ENCODE data around the gene TCF7L1.
"Not testable (repeated sequence)": the region's sequence is repeated elsewhere in the genome, so short reads cannot be mapped to it uniquely, and the experiment has no call there.

The TCF7L1 gene

GRCh38 chr2:85194780-85195480 is 61.7 kb downstream of the TCF7L1 start:
- Histone ChIP-seq H3K9ac (ENCODE audit: low read length) (no peak overlapping the region), H3K4me3 (ENCODE audit: low read length) (no peak overlapping the region), H3K4me1 (ENCODE audit: control insufficient read depth, insufficient read depth, low read length) (no peaks in the 10 kb centered on the region), H3K27me3 (ENCODE audit: control insufficient read depth, insufficient read depth, low read length) (no peaks in the 10 kb centered on the region), H3K36me3 (ENCODE audit: control insufficient read depth, insufficient read depth, low read length) (no peaks in the 10 kb centered on the region), H3K9me3 (ENCODE audit: control insufficient read depth, low read length) (no peaks in the 10 kb centered on the region)

- no peaks in the 10 kb centered on the region for H3K4me1 ChIP-seq (ENCODE audit: control insufficient read depth, insufficient read depth, low read length)
- no peaks in the 10 kb centered on the region for H3K27me3 ChIP-seq (ENCODE audit: control insufficient read depth, insufficient read depth, low read length)
- H3K9me3 ChIP-seq (ENCODE audit: control insufficient read depth, low read length), result no peaks in the 10 kb centered on the region
- no peak overlapping the region for H3K4me3 ChIP-seq (ENCODE audit: low read length)
- H3K9ac ChIP-seq (ENCODE audit: low read length), result no peak overlapping the region
- no peaks in the 10 kb centered on the region for H3K36me3 ChIP-seq (ENCODE audit: control insufficient read depth, insufficient read depth, low read length)
These were observed 62.8 kb downstream of the TCF7L1 start for GRCh38 chr2:85195956-85196355.

DNA sequence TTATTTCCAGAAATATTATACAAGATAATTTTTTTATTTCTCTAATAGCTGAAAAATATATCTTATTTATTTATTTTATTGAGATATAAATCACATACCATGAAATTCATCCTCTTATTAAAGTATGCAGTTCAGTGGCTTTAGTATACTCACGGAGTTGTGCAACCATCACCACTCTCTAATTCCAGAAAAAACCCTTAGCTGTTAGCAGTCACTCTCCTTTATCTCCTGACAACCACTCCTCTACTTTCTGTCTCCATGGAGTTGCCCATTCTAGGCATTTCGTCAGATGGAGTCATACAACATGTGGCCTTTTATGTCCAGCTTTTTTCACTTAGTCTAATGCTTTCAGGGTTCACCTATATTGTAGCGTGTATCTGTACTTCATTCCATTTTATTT is 66.5 kb downstream of the TCF7L1 start:
- H3K4me3 ChIP-seq (ENCODE audit: low read length), result no peak overlapping the region
- H3K27me3 ChIP-seq (ENCODE audit: control insufficient read depth, insufficient read depth, low read length), result no peaks in the 10 kb centered on the region
- no peaks in the 10 kb centered on the region for H3K9me3 ChIP-seq (ENCODE audit: control insufficient read depth, low read length)
- H3K36me3 ChIP-seq (ENCODE audit: control insufficient read depth, insufficient read depth, low read length), result no peaks in the 10 kb centered on the region
- no peak overlapping the region for H3K9ac ChIP-seq (ENCODE audit: low read length)
- H3K4me1 ChIP-seq (ENCODE audit: control insufficient read depth, insufficient read depth, low read length), result no peaks in the 10 kb centered on the region

DNA sequence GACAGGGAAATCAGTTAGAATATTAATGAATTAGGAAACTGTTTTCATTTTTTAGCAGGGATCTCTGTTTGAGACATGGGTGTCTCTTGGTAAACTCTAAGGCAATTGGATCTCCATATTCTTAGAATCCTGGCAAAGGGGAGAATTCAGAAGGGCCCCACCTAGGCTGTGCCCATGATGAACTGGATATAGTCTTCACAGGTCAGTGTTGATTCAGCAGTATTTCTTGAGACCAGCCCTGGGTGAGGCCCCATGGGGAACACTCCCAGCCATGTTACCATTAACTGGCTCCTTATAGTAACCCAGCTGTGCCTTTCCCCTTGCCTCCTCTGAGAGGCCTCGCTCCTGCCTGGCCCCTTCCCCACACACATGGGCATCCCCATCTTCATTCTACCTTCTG is 76.7 kb downstream of the TCF7L1 start:
- no peak overlapping the region for H3K4me3 ChIP-seq (ENCODE audit: low read length)
- no peaks in the 10 kb centered on the region for H3K4me1 ChIP-seq (ENCODE audit: control insufficient read depth, insufficient read depth, low read length)
- H3K9me3 ChIP-seq (ENCODE audit: control insufficient read depth, low read length), result no peaks in the 10 kb centered on the region
- no peaks in the 10 kb centered on the region for H3K27me3 ChIP-seq (ENCODE audit: control insufficient read depth, insufficient read depth, low read length)
- H3K36me3 ChIP-seq (ENCODE audit: control insufficient read depth, insufficient read depth, low read length), result no peaks in the 10 kb centered on the region
- H3K9ac ChIP-seq (ENCODE audit: low read length), result no peak overlapping the region

- Histone ChIP-seq H3K9me3 (ENCODE audit: control insufficient read depth, low read length) (no peaks in the 10 kb centered on the region), H3K9ac (ENCODE audit: low read length) (no peak overlapping the region), H3K36me3 (ENCODE audit: control insufficient read depth, insufficient read depth, low read length) (no peaks in the 10 kb centered on the region), H3K4me1 (ENCODE audit: control insufficient read depth, insufficient read depth, low read length) (no peaks in the 10 kb centered on the region), H3K27me3 (ENCODE audit: control insufficient read depth, insufficient read depth, low read length) (no peaks in the 10 kb centered on the region), H3K4me3 (ENCODE audit: low read length) (no peak overlapping the region)
These were observed 77.3 kb downstream of the TCF7L1 start for GRCh38 chr2:85210511-85210910.

GRCh38 chr2:85211606-85212005 is 78.4 kb downstream of the TCF7L1 start:
- not testable (repeated sequence) for H3K4me3 ChIP-seq (ENCODE audit: low read length); H3K9ac ChIP-seq (ENCODE audit: low read length); H3K9me3 ChIP-seq (ENCODE audit: control insufficient read depth, low read length); H3K36me3 ChIP-seq (ENCODE audit: control insufficient read depth, insufficient read depth, low read length); H3K27me3 ChIP-seq (ENCODE audit: control insufficient read depth, insufficient read depth, low read length); H3K4me1 ChIP-seq (ENCODE audit: control insufficient read depth, insufficient read depth, low read length)

- Histone ChIP-seq H3K9ac (ENCODE audit: low read length) (no peak overlapping the region), H3K4me3 (ENCODE audit: low read length) (no peak overlapping the region), H3K36me3 (ENCODE audit: control insufficient read depth, insufficient read depth, low read length) (no peaks in the 10 kb centered on the region), H3K27me3 (ENCODE audit: control insufficient read depth, insufficient read depth, low read length) (no peaks in the 10 kb centered on the region), H3K9me3 (ENCODE audit: control insufficient read depth, low read length) (no peaks in the 10 kb centered on the region), H3K4me1 (ENCODE audit: control insufficient read depth, insufficient read depth, low read length) (no peaks in the 10 kb centered on the region)
These were observed 79.6 kb downstream of the TCF7L1 start for GRCh38 chr2:85212841-85213240.

GRCh38 chr2:85213404-85213803 is 80.2 kb downstream of the TCF7L1 start:
- Histone ChIP-seq H3K36me3 (ENCODE audit: control insufficient read depth, insufficient read depth, low read length) (no peaks in the 10 kb centered on the region), H3K4me3 (ENCODE audit: low read length) (no peak overlapping the region), H3K27me3 (ENCODE audit: control insufficient read depth, insufficient read depth, low read length) (no peaks in the 10 kb centered on the region), H3K4me1 (ENCODE audit: control insufficient read depth, insufficient read depth, low read length) (no peaks in the 10 kb centered on the region), H3K9me3 (ENCODE audit: control insufficient read depth, low read length) (no peaks in the 10 kb centered on the region), H3K9ac (ENCODE audit: low read length) (no peak overlapping the region)

- Histone ChIP-seq H3K9me3 (ENCODE audit: control insufficient read depth, low read length) (no peaks in the 10 kb centered on the region), H3K27me3 (ENCODE audit: control insufficient read depth, insufficient read depth, low read length) (no peaks in the 10 kb centered on the region), H3K9ac (ENCODE audit: low read length) (no peak overlapping the region), H3K36me3 (ENCODE audit: control insufficient read depth, insufficient read depth, low read length) (no peaks in the 10 kb centered on the region), H3K4me3 (ENCODE audit: low read length) (no peak overlapping the region), H3K4me1 (ENCODE audit: control insufficient read depth, insufficient read depth, low read length) (no peaks in the 10 kb centered on the region)
These were observed 80.8 kb downstream of the TCF7L1 start for GRCh38 chr2:85213901-85214512.

- no peaks in the 10 kb centered on the region for H3K9me3 ChIP-seq (ENCODE audit: control insufficient read depth, low read length)
- no peaks in the 10 kb centered on the region for H3K4me1 ChIP-seq (ENCODE audit: control insufficient read depth, insufficient read depth, low read length)
- no peak overlapping the region for H3K4me3 ChIP-seq (ENCODE audit: low read length)
- no peak overlapping the region for H3K9ac ChIP-seq (ENCODE audit: low read length)
- H3K36me3 ChIP-seq (ENCODE audit: control insufficient read depth, insufficient read depth, low read length), result no peaks in the 10 kb centered on the region
- no peaks in the 10 kb centered on the region for H3K27me3 ChIP-seq (ENCODE audit: control insufficient read depth, insufficient read depth, low read length)
These were observed 81.9 kb downstream of the TCF7L1 start for GRCh38 chr2:85215081-85215447.

DNA sequence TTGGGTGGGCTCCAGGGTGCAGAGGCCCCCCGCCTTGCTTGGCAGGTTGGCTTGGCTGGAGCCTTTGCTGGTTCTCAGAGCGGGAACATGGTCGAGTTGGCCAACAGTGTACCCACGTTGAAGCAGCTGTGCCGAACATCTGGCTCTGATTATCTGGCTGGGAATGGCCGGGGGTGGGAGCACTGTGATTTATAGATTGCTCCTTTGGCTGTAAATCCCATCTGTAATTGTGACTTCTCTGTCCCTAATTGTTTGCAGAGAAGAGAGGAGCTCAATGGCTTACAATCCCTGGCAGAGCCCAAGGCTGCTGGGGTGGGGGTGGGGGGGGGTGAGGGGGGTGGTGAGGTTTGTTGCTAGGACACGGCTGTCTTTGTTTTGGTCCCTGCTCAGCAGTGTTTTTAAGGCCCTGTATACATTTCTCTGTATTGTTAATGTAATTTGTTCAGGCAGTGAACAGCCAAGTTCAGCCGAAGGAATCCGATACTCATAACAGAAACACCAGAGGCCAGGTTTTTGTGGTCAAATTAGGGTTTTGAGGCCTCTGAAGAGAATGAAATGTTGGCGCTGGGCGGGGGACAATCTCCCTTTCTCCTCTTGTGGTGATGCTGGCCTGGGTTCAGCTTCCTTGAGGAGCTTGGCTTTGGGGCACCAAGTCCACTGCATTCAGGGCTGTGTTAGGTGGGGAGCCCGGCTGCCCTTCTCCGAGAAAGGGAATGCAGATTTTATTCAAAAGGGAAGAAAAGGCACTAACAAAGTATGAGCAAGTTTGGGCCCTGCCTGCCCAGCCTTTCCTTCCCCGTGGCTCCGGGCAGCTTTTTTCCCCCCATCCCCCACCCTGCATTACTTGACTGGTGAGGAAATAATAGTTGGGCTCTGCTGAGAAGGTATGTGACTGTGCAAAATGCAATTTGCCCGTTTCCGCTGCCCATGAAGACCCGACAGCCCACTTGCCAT is 82.5 kb downstream of the TCF7L1 start:
- Histone ChIP-seq H3K4me3 (ENCODE audit: low read length) (no peak overlapping the region), H3K4me1 (ENCODE audit: control insufficient read depth, insufficient read depth, low read length) (no peaks in the 10 kb centered on the region), H3K36me3 (ENCODE audit: control insufficient read depth, insufficient read depth, low read length) (no peaks in the 10 kb centered on the region), H3K27me3 (ENCODE audit: control insufficient read depth, insufficient read depth, low read length) (no peaks in the 10 kb centered on the region), H3K9ac (ENCODE audit: low read length) (no peak overlapping the region), H3K9me3 (ENCODE audit: control insufficient read depth, low read length) (no peaks in the 10 kb centered on the region)

- no peaks in the 10 kb centered on the region for H3K36me3 ChIP-seq (ENCODE audit: control insufficient read depth, insufficient read depth, low read length)
- H3K9ac ChIP-seq (ENCODE audit: low read length), result no peak overlapping the region
- H3K9me3 ChIP-seq (ENCODE audit: control insufficient read depth, low read length), result no peaks in the 10 kb centered on the region
- H3K4me3 ChIP-seq (ENCODE audit: low read length), result no peak overlapping the region
- no peaks in the 10 kb centered on the region for H3K4me1 ChIP-seq (ENCODE audit: control insufficient read depth, insufficient read depth, low read length)
- H3K27me3 ChIP-seq (ENCODE audit: control insufficient read depth, insufficient read depth, low read length), result no peaks in the 10 kb centered on the region
These were observed 83.7 kb downstream of the TCF7L1 start for GRCh38 chr2:85216927-85217326.
